GM18861 (cell line): ENCODE measurements around the gene FGF14.

ENCODE experiments used
- ATAC-seq: cut with Tn5 transposase; IDR thresholded peaks from one replicate; pipeline ENCODE4 v1.9.1; 2021; ENCODE audit not compliant: unreplicated experiment

Gene FGF14

DNA sequence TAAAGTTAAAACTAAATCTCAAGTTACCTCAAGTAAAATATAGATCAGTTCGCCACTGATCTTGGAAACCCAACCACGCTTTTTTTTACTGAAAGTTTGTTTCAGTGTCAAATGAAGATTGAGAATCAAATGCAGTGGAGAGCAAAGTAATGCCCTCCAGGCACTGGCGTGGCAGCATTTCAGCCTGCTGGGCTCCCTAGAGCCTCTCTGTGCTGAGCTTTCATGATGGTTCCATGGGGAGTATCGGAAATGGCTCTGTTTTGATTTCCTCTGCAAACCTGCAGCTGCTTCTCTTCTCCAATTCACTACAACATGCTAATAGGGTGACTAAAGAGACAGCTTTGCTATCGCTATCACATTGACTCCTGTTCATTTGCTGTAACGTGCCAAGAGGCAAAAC is 141.6 kb downstream of the FGF14 start:
- ATAC-seq: no peak

DNA sequence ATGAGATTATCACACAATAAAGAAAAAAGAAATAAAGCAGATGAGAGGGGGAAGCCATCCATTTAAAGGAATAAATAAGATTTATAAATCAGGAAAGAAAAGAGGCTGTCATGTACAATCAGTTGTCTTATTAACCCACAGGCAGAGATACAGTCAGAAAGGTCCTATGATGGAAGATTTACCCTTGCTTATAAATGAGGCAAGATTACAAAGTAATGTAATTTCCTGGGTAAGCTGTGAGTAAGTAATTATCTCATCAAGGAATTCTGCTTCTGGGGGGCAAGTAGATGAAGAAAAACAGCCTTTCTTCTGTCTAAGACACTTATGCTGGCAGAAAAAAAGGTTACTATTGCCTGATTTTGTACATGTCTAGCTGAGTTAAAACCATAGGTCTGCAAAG is 146.4 kb downstream of the FGF14 start:
- ATAC-seq: no peak

DNA sequence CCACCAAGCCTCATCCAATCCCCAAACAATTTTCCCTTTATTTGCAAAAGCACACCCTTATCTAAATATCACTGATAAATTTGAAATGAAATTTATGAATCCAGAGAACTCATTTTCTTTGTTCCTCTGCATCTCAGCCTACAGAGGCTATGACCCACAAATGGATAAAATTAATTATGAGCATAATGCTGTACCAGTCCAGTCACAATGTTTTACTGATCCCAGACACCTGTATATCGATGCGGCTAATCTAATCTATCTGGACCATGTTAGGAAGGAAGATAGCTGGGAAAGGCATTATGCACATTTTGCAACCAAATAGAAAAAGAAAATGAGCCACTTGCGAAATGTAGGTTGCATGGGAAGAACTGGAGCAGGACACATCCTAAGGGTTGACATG is 150.0 kb downstream of the FGF14 start:
- ATAC-seq: no peak

DNA sequence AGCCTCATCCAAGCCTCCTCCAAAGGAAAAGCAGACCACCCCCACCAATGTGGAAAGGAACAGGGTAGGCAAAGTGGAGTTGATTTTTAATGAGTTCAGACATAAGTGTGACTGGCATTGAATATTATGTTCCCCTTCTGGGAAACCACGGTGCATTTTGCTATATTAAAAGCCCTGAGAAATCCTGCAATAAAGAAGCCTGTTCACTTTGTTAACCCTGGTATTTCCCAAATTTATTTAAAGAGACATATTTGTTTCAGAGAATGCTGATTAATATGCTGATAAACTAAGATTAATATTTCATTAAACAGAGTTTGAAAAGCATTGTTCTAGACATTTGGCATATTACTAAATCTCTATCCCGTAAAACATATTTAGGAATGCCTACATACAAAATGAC is 151.4 kb downstream of the FGF14 start:
- no peak for ATAC-seq

DNA sequence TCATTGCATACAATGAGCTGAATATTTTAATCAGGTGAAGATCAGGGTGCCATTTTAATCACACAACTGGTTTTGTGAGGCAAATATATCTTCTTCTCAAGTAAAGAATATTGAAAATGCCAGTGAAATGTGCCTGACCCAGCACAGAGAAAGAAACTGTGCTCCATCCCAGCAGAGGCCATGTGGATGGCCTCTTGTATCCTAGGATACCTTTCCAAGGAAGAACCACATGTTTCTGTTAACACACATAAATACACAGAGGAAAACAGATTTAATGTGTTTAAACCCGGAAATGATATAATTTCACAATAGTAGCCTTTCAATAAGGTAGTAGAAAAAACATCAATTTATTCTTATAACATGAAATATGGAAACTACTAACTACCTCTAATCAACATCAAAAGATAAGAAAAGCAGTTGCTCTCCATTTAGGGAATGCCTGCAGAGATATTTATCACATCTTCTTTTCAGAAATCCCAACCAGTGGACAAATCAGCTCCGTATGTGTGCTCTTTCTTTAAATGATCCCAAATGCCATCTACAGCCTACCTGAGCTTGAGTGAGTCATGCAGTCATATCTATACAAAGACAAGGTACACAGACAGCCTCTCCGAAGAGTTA is 157.1 kb downstream of the FGF14 start:
- no peak for ATAC-seq

DNA sequence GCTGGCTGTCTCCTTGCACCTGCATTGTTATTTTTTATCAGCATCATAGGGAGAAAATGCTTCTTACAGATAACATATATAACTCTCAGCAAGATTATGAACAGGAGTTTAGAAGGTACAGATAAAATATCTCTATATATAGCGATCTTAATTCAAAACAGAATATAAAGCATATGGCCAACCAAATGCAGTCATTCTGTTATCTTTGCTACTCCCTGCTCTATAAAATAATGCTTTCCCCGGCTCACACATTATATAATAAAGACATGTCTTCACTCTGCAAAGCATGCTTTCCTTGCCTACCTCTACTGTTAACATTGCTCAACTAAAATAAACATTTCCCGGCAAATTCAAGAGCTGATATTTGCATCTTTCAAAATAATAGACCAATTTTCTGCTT is 161.7 kb downstream of the FGF14 start:
- no peak for ATAC-seq

DNA sequence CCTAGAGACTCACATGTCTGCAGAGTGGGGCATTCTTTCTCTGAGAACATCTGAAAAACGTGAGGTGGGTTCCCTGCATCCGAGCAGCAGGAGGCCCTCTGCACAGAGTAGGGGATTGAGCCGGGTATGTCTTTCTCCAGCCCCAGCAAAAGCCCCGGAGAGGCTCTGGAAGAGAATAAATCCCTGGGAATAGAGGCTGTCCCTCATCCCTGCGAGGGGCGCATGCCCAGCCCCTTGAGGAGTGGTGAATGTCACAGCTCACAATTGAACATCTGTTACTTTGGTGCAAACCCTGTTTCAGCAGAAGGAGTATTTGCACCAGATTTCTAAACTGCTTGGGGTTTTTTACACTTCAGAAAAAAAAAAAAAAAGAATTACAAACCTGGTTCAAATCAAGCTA is 164.6 kb downstream of the FGF14 start:
- no peak for ATAC-seq

DNA sequence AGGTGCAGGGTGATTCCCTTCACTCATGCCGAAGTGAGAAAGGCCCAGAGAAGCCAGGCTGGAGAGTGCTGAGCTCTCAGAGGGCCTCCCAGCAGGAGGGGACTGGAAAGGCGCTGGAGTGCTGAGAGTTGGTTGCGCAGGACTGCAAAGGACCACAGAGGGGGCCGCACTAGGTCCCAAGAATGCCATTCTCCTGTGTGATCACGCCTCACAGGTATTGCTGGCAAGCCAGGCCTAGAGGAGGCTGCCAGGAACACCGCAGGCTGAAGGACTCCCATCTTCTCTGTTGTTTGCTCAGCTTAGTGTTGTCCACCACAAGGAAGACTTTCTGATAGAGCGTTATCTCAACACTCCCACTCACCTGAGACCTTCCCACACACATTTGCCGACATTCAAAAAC is 165.0 kb downstream of the FGF14 start:
- ATAC-seq: no peak

DNA sequence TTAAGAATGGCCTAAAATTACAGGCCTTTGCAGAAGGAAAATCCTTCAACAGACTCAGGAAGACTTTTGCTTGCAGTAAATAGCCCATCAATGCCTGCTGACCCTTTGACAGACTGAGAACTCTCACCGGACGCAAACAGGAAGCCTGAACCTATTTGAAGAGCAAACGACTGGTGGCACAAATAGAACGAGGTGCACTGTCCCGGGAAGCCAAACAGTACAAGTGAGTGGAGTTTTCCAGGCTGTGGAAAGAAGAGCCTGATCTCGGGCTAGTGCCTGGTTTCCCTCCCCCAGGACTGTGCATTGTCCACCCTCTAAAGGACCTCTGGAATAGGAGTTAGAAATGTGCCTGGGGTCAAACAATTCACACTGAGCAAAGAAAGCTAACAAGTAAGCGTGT is 165.5 kb downstream of the FGF14 start:
- ATAC-seq: no peak

DNA sequence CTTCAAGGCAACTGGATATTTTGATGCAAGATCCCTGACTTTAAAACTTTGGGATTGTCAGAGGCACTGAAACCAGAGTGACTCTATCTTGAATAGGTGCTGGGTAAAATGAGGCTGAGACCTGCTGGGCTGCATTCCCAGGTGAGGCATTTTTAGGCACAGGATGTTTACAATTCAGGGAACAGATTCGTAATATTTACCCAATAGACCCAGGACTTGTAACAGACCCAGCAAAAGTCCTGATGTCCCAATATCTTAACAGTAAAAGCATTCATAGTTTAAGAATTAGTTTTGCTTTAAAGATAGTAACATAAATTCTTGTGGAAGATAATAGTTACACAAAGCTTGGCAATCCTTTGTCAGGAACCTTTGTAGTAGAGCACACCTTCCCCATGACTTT is 166.2 kb downstream of the FGF14 start:
- no peak for ATAC-seq

DNA sequence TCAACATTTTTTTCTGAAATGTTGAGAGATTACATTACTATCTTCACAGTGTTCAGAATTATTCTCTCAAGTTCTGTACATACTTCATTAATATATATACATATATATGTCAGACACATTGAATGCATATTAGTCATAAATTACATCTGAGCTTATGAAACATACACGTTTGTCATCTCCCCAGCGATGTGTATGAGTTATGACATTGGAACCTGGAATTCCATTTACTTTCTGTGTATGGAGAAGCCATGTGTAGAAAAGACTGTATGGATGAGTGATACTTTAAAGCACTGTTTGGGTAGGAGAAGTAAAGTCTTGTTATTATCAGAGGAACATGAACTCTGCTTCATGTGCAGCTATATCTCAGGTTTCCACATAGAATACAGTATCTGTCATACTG is 167.2 kb downstream of the FGF14 start:
- no peak for ATAC-seq

DNA sequence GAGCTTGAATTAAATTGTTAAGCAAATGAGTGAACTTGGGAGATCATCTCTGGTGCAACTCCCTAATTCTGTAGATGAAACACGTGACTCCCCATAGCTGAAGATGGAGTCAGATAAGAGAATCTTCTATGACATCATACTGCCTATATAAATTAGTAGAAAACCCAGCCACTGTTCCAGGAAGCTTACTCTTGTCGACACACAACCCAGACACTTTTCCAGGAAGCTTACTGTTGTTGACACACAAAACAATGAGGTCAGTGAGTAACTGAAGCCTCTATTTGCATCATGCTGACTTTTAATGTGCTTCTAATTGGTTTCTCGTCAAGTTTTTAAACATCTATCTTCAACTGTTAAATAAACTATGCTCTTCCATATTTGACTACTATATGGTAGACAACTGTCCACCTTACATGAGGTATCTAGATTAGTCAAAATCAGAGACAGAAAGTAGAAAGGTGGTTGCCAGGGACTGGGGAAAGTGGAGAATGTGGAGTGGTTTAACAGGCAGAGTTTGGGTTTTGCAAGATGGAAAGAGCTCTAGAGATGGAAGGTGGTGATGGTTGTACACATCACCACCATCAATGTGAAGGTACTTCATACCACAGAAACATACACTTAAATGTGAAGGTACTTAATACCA is 168.2 kb downstream of the FGF14 start:
- ATAC-seq: no peak

DNA sequence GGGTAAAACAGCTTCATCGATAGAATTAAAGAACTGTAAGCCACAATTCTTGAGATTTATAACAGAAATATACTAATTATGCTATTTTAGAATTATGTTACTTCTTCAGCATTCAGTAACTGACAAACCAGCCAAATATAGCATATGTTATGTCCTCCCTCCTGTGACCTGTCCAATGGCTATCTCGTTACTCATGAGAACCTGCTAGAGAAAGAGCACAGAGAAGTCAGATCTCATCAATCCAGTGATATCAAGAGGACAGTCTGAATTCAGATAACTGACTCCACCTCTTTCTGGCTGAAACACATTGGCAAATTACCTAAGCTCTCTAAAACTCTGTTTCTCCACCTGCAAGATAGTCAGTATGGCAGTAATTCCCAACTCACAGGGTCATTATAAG is 170.4 kb downstream of the FGF14 start:
- ATAC-seq: no peak

DNA sequence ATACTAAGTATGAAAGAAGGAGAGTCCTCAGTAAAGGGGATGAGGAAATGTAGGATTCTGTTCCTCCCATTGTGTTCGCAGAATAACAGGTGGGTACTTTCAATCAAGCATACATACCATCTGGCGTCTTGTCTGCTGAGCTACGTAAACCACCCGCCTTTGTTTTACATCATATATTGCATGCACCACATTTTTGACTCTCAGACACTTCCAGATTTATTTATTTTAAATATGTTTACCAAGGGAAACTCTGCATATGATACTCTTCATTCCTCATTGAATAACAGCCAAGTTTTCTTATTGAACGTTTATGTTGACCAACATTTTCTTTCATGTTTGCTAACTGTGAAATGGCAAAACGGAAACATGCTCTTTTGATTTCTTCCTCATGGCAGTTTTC is 174.1 kb downstream of the FGF14 start:
- ATAC-seq: no peak

DNA sequence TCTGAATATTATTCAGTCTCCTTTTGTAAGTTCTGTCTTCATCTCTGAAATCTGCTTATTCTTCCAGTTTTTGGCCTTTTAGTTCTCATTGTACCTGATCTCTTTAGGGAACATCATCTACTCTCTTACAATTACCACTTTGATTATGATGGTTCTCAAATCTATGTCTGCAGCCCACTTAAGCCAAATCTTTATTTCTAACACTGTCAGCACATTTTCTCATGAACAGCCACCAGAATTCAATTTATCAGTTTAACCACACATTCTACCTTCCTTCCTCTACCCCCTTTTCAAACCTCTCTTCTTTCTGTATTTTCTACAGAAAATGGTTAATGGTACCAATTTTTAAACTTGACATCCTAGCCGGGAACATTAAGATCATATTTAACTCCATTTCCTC is 175.3 kb downstream of the FGF14 start:
- ATAC-seq: no peak

DNA sequence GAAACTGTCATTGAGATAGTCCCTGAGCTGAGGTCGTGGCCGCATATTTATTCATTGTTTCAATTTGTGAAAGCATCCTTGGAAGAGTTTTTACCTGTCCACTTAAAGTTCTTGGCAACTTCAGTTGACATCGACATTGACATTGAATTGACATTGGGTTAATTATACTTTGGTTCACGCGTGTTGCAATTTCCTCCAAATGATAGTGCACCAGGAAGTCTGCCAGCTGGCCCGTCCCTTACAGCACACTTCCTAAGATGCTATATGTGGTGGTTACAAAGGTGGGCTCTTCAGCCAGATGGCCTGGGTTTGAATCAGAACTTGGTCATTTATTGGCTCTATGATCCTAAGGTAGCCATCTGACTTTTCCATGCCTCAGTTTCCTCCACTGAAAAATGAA is 176.0 kb downstream of the FGF14 start:
- no peak for ATAC-seq

DNA sequence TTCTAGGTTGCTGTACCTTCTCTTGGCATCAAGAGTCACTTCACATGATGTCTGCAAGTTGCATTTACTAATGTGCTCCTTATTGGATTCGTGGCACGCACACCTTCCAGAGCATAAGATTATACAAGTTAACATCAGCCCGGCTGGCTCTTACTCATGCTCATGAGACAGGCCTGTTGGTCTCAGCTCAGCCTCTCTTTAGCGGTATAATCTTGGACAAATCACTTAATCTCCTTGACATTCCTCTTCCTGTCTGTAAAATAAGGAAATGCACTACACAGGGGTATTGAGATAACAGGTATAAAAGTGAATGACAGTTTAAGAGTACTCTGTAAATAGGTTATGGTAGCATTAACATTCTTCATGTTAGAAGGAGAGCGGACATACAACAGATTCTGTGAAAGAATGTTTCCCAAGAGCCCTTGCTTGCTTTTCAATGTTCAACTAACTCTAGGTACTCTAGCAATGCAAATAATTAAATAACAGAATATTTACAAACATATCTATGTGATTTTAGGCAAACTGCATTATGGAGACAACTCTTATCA is 181.1 kb downstream of the FGF14 start:
- ATAC-seq: no peak

DNA sequence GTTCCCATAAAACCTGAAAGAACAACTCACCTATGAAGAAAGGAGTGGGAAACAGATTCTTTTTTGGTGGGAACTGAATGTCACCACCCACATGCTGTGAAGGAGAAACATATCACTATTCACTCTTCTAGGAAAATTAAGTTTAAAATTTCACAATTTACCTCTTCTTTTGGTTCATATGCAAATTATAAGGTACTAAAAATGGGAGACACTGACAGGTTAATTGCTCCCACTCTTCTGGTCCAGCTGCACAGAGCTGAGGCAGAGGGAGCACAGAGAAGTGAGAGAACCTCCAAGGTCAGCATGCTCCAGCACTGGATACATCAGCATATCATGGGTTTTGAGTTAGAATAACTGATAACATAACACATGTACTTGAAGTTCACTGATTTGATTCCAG is 186.9 kb downstream of the FGF14 start:
- ATAC-seq: no peak

DNA sequence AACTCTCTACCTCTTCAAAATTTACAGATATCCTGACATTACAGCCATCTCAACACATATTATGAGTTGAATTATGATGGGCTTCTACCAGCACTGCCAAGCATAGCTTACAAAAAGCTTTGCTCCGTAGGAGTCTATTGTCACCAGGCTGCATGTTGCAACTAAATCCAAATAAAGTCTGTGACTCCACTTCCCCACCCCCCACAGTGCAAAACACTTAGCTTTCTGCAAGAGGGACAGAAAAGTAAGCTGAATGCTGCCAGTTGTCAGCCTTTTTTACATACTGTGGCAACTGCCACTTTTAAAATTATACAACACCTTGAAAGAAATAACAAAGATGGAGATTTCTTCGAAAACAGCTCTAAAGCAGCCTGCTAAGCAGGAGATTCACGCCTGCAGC is 189.1 kb downstream of the FGF14 start:
- no peak for ATAC-seq

DNA sequence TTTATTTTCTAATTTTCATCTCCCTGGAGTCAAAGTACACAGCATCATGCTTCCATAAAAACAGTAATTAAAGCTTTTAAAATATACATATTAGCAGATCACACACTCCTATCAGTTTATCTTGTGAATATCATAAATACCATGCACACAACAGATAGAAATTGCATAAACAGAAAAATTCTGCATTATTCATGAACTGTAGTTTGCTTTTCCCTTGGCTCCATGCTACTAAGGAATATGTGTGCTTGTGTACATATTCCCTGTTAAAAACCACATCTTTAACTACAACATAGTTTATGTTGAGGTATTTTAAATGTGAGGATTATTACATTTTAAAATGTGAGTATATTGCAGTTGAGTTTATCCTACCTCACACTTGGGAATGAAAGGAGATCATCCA is 193.5 kb downstream of the FGF14 start:
- no peak for ATAC-seq

DNA sequence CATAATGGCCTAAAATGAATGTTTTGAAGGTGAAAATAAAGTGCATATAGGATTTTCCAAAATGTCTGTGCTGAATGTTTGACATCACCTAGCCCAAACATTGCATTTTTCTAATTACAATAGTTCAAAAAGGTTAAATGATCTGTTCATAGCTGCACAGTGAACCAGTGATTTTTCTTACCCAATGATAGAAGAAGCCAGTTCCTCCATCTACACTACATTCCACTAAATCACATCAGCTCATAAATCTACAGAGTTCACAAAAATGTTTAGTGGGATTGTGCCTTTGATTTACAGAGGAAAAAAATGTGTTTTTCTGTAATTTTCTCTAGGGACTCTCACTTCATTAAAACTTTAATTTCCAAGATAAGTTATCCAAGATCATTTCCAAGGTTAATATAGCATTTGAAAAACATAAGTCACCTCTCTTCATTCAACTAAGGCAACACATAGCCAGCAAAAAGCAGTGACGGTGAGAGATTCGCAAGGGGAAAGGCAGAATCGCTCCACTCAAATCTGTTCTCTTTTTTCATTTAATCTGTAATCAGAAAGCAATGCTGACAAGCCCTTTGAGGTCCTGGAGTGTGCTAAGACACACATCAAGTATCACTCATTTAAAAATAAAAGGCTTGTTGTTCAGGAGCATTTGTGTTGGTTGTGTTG is 194.0 kb downstream of the FGF14 start:
- no peak for ATAC-seq

DNA sequence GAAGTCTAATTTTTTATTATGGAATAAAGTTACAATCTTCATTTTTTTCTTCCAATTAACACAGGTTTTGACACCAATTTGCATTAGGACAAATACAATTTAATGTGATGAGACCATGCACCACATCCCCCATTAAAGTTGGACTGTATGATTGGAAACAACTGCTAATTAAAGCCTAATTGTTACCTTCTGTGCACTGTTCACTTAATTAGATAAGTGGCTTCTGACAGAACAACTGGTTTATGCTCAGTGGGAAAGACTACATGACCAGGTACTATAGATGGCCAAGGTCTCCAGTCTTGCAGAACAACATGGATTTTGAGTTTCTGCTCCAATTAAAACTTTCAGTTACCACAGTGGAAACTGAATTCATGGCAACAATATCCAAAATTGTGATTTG is 198.1 kb downstream of the FGF14 start:
- no peak for ATAC-seq
